ENCODE data around the gene UGT8. TPM values are rescaled to one million over a fixed set of nuclear protein-coding genes. Genes with fewer than 3 reads are reported as not detected.
A peak's percentile ranks its signal among the peaks of the same experiment; 100 is the strongest.

UGT8 gene
- total and polyA plus RNA-seq, 2 donors (not counting 1 experiment from before 2014, with no cell fraction given), result 4.2 to 24.0 TPM

- DNase-seq (peak; percentile 66), ATAC-seq (ENCODE audit: low read depth) (peak; percentile 2)
- peak overlapping the region; percentile 78 to 93 for H3K27ac ChIP-seq (ENCODE audit: low read length in 2 of 2)
- no peaks in the 10 kb centered on the region for H3K36me3 ChIP-seq (replicated peaks in 1 of 2; ENCODE audit: control extremely low read depth in 1 of 2, control insufficient read depth in 1 of 2, extremely low read depth in 1 of 2, insufficient read depth in 2 of 2, low read length in 1 of 2)
- peak overlapping the region; percentile 80 for H2AFZ ChIP-seq (ENCODE audit: insufficient read depth, low read depth, low read length, poor library complexity, severe bottlenecking)
- peak overlapping the region; percentile 96 for H3K27ac Mint-ChIP-seq
- peaks cover 0 to 7% (median 1%) of the 10 kb centered on the region in 3 donors for H3K9me3 ChIP-seq (ENCODE audit: control extremely low read depth in 1 of 3, control insufficient read depth in 2 of 3, insufficient read depth in 1 of 3, low read length in 2 of 3)
- 2% methylated on average over 34 of the region's 46 CpGs for WGBS (ENCODE audit: insufficient coverage)
- H3K9ac ChIP-seq (ENCODE audit: low read length), result peak overlapping the region; percentile 87
- H3K4me1 ChIP-seq (ENCODE audit: control insufficient read depth in 2 of 2, insufficient read depth in 2 of 2, low read length in 2 of 2), result peaks cover 48 to 49% of the 10 kb centered on the region in 2 donors
- TF ChIP-seq CTCF (IDR thresholded peaks at IDR 0.05) (no peak), EZH2 (IDR thresholded peaks at IDR 0.05; ENCODE audit: borderline replicate concordance, insufficient read depth, low read depth, low read length, poor library complexity, severe bottlenecking) (no peak)
- H3K27me3 ChIP-seq (replicated peaks in 1 of 4; ENCODE audit: control extremely low read depth in 1 of 4, control insufficient read depth in 3 of 4, insufficient read depth in 4 of 4, low read length in 3 of 4), result no peaks in the 10 kb centered on the region
- no peaks in the 10 kb centered on the region for H3K27me3 Mint-ChIP-seq
- peak overlapping the region; percentile 89 for H3K4me3 Mint-ChIP-seq
- peaks cover 19% of the 10 kb centered on the region for H3K4me1 Mint-ChIP-seq
- peaks cover 45% of the 10 kb centered on the region for H3K79me2 ChIP-seq (ENCODE audit: control insufficient read depth, insufficient read depth, low read length)
- intact Hi-C loops (cut with micrococcal nuclease), result loop anchor here (5.0 kb wide), 1 partner anchor 837 kb away; the partner anchor contains the start of gene CAMK2D
- no peaks in the 10 kb centered on the region for H3K9me3 Mint-ChIP-seq (ENCODE audit: insufficient read depth)
- peak overlapping the region; percentile 79 for H3K4me2 ChIP-seq (replicated peaks; ENCODE audit: low read depth, low read length, poor library complexity, severe bottlenecking)
- peak overlapping the region; percentile 57 to 96 (median 85) for H3K4me3 ChIP-seq (ENCODE audit: control extremely low read depth in 1 of 5, extremely low read depth in 1 of 5, insufficient read depth in 1 of 5, low read depth in 2 of 5, low read length in 4 of 5)
- ChIA-PET POLR2A (interaction anchor here (0.6 kb wide), 1 partner anchor 13 kb away, joined by 3 read pairs; no protein-coding TSS in a partner anchor), CTCF (interaction anchor here (1.8 kb wide), 1 partner anchor 59 kb away, joined by 4 read pairs; no protein-coding TSS in a partner anchor)
- no peaks in the 10 kb centered on the region for H4K20me1 ChIP-seq (ENCODE audit: control insufficient read depth, insufficient read depth, low read length, poor library complexity, severe bottlenecking)
Observed at GRCh38 chr4:114599231-114599902, 760 bp downstream of the UGT8 start.

Data from B cell (primary cell).